ENCODE measurements around the gene LACRT.

Gene LACRT

DNA sequence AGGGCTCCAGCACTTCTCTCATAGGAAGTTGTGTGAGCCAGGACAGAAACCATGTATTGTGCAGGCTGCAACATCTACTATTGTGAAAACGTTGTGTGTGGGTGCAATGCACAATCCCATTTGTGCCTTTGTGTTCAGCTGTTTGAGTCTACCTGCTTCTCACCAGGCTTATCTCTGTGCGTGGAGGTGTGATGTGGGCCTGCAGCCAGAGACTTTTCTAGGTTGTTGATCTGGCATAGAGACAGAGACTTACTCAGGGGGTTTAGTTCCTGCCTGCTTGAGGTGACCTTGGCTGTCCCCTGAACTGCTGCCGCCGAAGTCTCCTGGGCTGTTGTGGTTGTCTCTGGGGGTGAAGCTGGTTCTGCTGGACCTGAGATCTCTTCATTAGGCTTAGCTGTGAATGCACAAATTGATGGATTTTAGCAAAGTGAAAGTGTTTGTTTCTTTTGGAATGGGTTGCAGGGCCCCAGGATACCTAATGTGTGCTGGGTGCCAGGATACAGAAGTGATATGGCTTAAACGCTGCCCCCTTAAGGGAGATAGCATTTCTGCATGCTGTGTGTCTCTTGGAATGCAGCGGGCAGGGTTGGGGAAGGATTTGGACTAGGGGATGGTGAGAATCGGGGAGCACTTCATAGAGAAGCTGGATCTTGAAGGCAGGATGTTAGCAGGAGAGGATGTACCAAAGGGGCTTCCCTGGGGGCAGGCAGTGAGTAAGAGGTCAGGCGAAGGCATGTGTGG lies 2.5 kb downstream of the LACRT start:
- DNase-seq: no peak

DNA sequence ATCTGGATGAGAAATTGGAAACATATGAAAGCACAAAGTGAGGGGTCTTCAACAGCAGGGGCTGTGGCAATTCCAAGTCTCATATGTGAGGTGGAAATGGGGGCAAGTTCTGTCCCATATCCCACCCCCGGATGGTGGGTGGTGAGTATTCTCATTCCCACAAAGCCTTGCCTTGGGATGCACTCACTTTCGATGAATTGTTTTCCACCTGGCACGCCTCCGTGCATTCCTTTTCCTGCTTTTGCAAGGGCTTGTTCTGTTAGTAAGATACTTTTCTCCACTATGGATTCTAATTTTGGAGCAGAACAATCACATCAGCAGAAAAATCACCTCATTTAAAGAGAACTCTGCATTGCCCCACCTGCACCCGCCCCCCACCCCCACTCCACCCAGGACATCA lies 3.1 kb downstream of the LACRT start:
- DNase-seq: no peak

DNA sequence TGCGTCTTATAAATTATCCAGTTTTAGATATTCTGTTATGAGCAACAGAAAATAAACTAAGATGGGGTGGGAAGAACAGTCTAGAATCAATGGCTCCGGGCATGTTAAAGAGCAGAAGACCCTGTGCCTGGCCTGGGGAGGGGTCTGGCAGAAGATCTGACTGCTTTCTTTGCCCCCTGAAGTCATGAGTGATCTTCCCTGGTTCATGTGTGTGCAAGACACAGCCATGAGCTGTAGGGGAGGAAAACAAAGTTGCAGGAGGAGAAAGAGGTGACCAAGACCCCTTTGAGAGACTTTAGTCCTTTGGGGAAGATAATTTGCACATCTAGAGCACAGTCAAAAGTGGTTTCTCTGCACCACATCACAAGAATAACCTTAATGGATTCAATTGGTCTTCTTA lies 4.8 kb downstream of the LACRT start:
- DNase-seq: no peak

DNA sequence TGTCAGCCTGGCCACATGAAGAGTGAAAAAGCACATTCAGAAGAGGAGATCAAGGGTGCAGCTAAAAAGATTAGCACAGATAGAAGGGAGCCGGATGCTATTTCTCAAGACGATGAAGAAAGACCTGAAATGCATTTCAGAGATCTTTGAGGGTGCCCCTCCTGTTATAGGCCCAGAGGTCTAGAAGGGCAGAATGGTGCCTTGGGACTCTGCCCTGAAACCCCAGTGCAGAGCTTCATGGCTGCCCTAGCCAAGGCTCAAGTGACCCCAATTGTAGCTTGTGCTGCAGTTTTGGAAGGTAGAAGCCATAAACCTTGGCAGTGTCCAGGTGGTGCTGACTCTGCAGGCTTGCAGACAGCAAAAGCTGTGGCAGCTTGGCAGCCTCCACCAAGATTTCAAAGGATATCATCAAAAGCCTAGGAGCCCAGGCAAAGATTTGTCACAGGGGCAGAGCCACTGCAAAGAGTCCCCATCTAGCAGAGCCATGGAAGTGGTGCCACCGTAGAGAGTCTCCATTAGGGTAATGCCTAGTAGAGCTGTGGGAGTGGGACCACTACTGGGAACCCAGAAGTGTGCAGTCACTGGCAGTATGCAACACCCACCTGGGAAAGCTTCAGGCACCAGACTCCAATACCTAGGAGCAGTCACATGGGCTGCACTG lies 6.4 kb downstream of the LACRT start:
- no peak for DNase-seq

DNA sequence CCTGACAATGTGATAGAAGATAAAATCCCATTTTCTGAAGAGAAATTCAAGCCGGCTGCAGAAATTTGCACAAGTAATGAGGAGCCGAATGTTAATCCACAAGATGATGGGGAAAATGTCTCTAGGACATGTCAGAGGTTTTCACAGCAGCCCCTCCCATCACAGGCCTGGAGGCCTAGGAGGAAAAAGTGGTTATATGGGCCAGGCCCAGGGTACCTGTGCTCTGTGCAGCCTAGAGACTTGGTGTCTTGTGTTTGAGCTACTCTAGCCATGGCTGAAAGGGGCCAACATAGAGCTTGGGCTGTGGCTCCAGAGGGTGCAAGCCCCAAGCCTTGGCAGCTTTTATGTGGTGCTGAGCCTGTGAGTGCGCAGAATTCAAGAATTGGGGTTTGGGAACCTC lies 7.4 kb downstream of the LACRT start:
- no peak for DNase-seq

DNA sequence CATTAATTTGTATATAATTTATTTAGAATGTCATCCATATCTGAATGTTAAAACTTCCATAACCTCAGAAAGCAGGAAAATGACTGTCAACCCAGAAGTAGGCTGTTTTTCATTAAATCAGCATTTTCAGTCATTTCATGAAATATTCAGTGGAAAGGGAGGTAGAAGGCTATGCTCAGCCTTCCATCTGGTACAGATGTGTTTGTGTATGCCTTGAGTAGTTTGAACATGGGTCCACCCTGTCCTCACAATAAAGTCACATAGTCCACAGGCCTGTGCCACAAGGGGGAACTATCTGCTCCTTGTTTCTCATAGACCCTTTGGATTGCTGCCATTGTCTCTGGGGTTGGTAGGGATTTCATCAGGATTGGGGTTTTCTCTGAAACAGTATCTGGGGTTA lies 9.1 kb downstream of the LACRT start:
- no peak for DNase-seq

DNA sequence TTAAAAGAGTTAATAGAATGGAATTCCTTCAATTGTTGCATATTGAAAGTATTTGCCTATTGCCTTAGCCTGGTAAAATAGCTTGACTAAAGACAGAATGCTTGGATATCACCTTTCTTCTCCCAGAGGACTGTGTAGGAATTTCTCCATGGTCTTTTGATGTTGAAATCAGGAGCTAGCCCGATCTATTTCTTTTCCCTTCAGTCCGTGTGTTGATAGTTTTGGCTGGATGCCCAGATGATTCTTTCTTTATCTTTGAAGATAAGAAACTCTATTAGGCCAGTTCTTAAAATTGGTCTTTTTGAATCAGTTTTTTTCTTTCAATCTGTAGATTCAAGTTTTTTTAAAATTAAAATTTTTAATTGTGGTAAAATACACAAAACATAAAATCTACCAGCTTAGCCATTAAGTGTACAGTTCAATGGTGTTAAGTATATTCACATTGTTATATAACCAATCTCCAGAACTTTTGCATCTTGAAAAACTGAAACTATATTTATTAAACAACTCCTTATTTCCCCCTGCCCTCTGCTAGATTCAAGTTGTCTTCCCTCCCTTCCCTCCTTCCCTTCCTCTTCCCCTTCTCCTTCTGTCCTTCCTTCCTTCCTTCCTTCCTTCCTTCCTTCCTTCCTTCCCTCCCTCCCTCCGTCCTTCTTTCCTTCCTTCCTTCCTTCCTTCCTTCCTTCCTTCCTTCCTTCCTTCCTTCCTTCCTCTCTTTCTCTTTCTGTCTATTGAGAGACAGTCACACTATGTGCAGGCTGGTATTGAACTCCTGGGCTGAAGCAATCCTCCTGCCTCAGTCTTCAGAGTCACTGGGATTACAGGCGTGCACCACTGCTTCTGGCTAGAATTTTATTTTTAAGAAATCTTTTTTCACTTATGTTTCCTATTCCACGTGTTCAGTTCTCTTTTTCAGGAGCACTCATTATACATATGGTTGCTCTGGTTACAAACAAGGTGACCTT lies 10.1 kb downstream of the LACRT start:
- no peak for DNase-seq

DNA sequence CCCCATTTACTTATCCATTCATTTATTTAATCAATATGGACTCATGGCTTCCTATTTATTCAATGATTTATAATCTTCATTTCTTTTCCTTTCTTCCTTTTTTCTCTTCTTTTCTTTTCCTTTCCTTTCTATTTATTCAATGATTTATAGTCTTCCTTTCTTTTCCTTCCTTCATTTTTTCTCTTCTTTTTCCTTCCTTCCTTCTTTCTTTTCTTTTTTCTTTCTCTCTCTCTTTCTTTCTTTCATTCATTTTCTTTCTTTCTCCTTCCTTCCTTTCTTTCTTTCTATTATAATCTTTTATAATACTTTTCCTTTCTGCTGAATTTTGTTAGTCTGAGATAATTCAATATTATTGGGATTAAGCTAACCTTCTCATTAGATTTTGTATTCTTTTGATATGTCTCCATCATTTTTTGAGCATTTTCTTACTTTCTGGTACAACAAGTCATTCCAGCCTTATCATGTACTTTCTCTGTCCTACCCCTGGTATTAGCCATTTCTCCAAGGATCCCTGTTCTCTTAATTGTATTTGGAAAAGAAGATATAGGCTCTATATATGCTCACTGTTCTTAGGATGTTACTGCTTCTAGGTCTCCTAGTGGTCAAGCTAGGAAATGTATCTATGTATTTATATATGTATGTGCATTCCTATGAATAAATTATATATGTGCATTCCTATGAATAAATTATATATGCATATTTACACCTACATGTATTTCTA lies 12.1 kb downstream of the LACRT start:
- DNase-seq: no peak

DNA sequence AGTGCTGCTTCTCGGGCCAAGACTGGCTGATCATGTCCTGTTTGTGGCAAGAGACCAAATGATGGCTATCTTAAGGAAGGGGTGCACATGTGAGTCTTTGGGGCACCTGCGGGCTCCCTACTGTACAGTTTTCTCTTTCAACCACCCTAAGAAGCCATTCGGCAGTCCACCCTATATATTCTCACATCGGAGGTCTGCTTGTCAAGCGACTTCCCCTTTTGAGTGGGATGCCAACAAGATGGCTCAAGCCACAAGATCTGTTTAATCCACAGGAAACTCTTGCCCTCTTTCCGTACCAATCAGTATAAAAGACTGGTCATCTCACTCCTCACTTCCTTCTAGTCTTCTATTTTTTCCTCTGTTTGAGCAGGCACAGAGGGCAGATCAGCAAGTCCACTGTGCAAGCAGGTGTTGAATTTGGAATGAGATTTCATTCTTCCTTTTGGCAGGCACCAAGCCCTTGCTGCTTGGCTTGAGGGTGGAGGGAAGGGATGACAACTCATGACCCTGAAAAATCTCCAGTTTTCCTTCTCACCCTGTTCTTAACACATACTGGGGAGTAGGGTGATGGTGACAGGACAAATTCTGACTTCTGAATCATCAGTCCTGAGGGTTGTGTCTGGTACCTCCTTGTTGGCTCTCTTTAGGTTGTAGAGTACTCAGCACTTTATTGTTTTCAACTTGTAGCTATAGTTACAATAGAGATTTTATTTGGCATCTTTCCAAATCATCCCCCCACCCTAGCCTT lies 17.6 kb downstream of the LACRT start:
- DNase-seq: no peak

DNA sequence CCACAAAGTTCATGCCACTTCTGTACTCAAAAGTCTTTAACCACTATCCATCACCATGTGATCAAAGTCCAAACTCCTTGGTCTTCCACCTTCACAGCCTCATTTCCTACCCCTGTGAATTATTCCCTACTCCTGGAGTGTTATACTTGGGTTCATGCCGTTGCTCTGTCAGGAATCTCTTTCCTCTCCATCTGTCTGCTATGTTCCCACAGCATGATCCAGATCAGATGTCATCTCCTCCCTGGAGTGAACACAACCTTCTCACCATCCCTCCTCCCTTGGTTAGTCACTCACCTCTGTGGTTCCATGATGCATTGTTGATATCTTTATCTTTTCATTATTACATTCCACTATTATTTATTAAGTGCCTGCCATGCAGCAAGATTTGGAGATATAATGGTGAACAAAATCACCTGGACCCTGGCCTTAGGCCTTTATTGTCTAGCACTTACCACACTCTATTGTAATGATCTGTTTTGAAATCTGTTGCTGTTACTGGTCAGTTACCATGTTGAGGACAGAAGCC lies 22.4 kb downstream of the LACRT start:
- no peak for DNase-seq

DNA sequence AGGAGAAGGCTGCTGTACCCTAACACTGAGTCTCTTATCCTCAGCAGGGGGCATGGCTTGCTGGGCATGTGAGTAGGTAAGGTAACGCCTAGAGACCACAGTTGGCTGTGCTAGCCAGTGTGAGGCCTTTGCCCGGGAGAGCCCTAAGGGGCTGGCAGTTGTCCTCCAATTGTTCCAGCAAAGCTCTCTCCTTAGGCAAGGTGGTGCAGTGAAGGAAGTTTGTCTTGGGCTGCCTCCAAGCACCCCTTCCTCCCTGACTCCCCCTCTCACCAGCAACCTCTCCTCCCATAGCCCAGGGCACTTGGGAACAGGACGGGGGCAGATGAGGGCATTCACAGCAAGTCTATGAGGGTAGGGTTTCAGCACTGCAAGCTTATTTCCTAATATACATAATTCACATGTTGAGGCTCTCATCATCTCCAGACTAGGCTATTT lies 23.0 kb downstream of the LACRT start:
- no peak for DNase-seq

DNA sequence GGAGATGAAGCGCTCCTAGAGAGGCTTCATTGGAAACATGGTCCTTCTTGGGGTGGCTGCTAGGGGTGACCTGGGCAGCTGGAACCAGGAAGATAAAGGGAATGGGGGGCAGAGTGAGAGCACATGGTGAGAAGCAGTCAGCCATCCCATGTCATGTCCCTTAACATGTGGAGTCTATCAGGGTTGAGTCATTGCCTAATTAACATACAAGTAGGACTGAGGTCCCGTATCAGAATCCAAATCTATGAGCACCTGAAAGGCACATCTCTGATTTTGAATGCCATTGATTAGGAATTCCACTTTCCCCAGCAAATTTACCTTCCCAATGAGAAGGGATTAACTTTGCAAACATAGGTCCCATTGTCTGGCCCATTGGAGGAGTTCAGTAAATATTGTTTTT lies 25.9 kb downstream of the LACRT start:
- DNase-seq: no peak

DNA sequence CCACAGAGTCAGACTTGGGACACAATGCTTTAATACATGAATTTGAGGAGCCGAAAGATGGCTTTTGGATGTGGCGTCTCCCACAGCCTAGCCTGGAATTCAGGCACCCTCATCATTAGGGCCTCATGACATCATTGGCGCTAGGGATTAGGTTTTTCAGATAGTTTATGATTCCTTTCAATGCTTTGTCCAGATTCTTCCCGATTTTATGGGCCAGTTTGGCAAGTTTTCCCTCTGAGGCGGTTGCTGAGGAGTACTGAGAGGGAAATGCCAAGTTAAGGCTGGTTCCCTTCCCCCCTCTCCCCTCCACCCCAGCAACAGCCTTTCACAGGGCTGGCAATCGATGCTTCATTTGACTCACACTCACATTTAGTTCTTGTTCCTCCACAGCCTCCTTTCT lies 26.5 kb downstream of the LACRT start:
- no peak for DNase-seq

DNA sequence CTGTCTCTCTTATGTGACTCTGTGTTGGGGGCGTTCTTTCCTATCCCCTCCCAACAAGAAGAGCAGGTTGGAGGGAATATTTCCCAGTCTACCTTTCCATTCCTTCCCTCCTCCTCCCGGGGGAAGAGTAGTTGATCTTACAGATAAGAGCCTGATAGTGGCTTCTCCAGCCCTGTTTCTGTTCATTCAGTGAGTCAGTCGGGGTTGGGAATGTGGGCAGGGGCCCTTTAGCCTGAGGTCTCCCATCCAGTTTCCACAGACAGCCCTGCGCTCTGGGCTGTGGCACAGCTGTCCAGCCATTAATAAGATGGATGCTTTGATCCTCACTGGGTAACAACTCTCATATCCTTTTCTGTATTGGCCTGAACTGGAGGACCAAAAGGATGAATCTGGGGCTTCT lies 28.1 kb downstream of the LACRT start:
- no peak for DNase-seq

DNA sequence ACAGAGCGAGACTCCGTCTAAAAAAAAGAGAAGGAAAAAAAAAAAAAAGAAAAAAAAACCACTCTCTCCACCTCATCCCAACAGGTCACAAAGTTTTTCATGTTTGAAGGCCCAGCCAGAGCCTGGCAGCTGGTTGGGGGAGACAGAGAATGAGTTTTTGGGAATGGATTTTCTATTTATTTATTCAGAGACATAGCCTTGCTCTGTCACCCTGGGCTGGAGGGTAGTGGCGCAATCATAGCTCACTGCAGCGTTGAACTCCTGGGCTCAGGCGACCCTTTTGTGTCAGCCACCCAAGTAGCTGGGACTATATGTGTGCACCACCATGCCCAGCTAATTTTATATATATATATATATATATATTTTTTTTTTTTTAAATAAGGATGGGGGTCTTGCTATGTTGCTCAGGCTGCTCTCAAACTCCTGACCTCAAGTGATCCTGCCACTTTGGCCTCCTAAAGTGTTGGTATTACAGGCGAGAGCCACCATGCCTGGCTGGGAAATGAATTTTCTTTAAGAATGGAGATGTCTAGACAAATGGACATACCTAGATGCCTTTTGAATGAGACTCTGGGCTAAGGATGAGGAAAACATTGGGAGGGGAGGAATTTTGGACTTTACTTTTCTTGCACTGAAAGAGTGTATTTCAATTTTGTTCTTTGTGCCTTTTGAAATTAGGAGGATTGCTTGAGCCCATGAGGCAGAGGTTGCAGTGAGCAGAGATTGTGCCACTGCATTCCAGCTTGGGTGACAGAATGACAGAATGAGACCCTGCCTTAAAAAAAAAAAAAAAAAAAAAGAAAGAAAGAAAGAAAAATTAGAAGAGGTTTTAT lies 29.3 kb downstream of the LACRT start:
- no peak for DNase-seq

DNA sequence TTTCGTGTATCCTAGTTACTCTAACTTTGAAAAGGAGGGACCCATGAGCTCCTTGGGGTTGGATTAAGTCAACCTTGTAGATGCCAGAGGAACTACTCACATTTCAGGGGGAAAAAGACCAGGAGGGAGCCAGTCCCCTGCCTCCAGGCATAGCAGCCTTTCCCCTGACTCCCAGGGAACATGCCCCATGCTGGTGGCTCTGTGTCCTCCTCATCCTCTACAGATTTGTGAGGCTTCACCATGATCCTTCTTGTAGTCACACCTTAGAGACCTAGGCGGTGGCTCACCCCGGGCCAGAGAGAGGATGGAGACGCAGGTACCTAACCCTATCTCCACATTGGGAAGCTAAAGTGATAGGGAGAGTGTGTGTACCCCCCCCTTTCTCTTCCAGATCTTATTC lies 30.3 kb downstream of the LACRT start:
- DNase-seq: no peak

DNA sequence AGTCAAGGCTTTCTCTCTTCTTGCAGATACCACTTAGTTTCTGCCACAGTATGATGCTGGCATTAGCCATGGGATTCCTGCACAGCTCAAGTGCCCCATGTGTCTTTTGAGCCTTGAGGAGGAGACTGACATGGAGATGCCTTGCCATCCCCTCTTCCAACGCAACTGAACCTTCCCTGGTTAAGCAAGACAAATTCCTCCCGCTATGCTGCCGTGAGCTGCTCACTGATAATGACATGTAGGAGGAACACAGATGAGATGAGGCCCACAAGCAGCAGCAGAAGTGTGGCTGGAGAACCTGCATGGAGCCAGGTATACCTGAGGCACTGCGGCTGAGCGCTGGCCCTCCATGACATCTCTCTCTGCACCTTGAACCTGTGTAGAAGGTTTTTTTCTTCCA lies 30.8 kb downstream of the LACRT start:
- no peak for DNase-seq

DNA sequence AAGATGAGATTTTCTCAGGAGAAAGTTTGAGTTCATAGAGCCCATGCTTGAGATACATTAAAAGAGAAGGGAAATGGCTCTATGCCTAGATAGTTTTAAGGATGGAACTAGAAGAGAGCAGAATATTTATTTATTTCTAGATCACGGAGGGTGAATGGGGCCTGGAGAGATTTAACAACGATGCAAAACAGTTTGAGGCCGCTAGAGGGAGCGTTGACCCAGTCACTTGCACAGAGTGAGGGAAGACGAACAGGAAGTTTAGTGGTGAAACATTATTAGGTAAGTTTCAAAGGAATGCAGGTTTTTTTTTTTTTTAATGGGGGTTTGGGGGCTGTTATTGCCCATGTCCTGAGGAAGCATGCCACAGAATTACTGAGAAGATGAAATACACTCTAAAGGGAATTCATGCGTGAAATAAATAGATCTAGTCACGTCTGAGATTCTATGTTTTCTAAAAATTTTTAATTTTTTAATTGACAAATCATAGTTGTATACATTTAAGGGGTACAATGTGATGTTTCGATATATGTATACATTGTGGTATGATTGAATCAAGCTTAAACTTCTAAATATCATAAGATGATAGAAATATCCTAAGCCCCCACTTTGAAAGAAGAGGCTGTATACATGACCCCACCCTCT lies 31.4 kb downstream of the LACRT start:
- peak; percentile 18 to 63 (median 37) for DNase-seq

DNA sequence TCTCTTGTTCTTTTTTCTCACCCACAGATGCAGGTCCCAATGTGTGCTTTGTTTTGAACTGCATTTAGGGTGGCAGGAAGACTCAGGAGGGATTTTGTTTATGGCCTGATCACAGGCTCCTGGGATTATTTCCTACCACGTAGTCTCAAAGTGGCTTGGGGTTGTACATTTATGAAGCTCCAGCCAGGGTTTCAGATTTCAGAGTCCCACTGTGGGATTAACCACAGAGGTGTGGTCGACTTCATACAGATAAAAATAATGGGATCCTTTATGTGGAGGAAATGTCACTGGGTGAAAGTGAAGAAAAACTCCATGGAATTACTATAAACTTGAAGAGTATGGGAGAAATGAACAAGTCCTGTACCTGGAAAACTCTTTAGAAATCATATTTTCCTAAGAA lies 32.0 kb downstream of the LACRT start:
- no peak for DNase-seq

DNA sequence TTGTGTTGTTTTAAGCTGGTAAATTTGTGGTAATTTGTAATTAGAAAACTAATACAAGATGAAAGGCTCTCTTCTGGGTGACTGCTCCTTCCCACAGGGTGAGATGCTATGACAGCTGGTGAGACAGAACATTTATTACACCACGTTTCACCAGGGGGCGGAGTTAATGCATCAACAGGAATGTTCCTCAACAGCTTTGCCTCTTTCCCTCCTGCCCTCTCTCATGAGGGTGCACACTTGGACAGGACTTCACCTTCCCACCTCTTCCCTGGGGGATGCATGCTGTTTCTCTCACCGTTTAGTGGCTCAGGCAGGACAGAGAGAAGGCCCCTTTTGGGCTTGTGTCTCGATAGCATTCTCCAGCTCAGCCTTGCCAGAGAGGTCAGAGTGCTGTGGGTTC lies 32.9 kb downstream of the LACRT start:
- no peak for DNase-seq

All from T-helper 1 cell (primary cell).